Activated naive CD4-positive, alpha-beta T cell treated with anti-CD3 and anti-CD28 coated beads for 36 hours (primary cell): ENCODE measurements around the gene CCDC86. TPM values are rescaled to one million over a fixed set of nuclear protein-coding genes. Genes with fewer than 3 reads are reported as not detected.

Experiments used
- CTCF ChIA-PET: fragments of 350-600 bp; sonication (Branson Sonifier 250); formaldehyde crosslinking; loops from one replicate; lab custom pipeline; 2021; ENCODE audit warnings: antibody characterized with exemption; lab: Charles Lee
- DNase-seq: peaks from one replicate; pipeline ENCODE4 v3.0.0-alpha.2; 2020
- H3K27ac Mint-ChIP-seq: one replicate; pipeline ENCODE4 v1.8.0; 2021; ENCODE audit warnings: mild to moderate bottlenecking, mixed read lengths
- H3K27me3 Mint-ChIP-seq: one replicate; pipeline ENCODE4 v1.8.0; 2021; ENCODE audit warnings: low read depth, mixed read lengths
- H3K36me3 Mint-ChIP-seq: one replicate; pipeline ENCODE4 v1.8.0; 2021; ENCODE audit warnings: low read depth, mixed read lengths
- H3K4me1 Mint-ChIP-seq: one replicate; pipeline ENCODE4 v1.8.0; 2021; ENCODE audit warnings: low read depth, mixed read lengths
- H3K4me3 Mint-ChIP-seq: one replicate; pipeline ENCODE4 v1.8.0; 2021; ENCODE audit warnings: mild to moderate bottlenecking, moderate library complexity, mixed read lengths
- H3K9me3 Mint-ChIP-seq: one replicate; pipeline ENCODE4 v1.8.0; 2021; ENCODE audit warnings: mixed read lengths
- intact Hi-C: fragments of 100-400 bp; cut with micrococcal nuclease; formaldehyde crosslinking; loops from one replicate; pipeline ENCODE4 v1.15.1; 2023
- total RNA-seq, 2 experiments: library from RNA; stranded (reverse); gene quantifications; one replicate each; pipeline ENCODE4 v1.2.3, GENCODE V29; 2021

The CCDC86 gene
- total RNA-seq, 2 experiments from 2014 or later = 38.8 to 41.2 TPM

GRCh38 chr11:60867871-60868681 is 26.2 kb downstream of the CCDC86 start:
- Mint-ChIP-seq H3K9me3 (no peaks in the 10 kb centered on the region), H3K4me1 (peaks cover 3% of the 10 kb centered on the region), H3K27ac (no peak overlapping the region), H3K27me3 (no peaks in the 10 kb centered on the region), H3K4me3 (no peak overlapping the region), H3K36me3 (no peaks in the 10 kb centered on the region)
- intact Hi-C loops = no loop called here
- DNase-seq = no peak
- CTCF ChIA-PET = interaction anchor here (0.7 to 1.5 kb wide), 4 partner anchors 31 to 627 kb away, joined by 3 to 4 read pairs (median 4); no protein-coding TSS in a partner anchor

GRCh38 chr11:60868682-60869450 is 27.0 kb downstream of the CCDC86 start:
- Mint-ChIP-seq H3K9me3 (no peaks in the 10 kb centered on the region), H3K27me3 (no peaks in the 10 kb centered on the region), H3K27ac (no peak overlapping the region), H3K4me1 (peaks cover 3% of the 10 kb centered on the region), H3K4me3 (no peak overlapping the region), H3K36me3 (no peaks in the 10 kb centered on the region)
- DNase-seq = no peak
- intact Hi-C loops = no loop called here
- CTCF ChIA-PET = interaction anchor here (0.7 to 1.5 kb wide), 3 partner anchors 30 to 517 kb away, joined by 3 to 4 read pairs (median 4); no protein-coding TSS in a partner anchor

- Mint-ChIP-seq H3K27me3 (no peaks in the 10 kb centered on the region), H3K27ac (no peak overlapping the region), H3K4me1 (peaks cover 3% of the 10 kb centered on the region), H3K4me3 (no peak overlapping the region), H3K9me3 (no peaks in the 10 kb centered on the region), H3K36me3 (no peaks in the 10 kb centered on the region)
- DNase-seq = no peak
- intact Hi-C loops = no loop called here
- CTCF ChIA-PET = no interaction called here
Measured at GRCh38 chr11:60869451-60869825, 27.5 kb downstream of the CCDC86 start.

GRCh38 chr11:60870276-60870675 is 28.4 kb downstream of the CCDC86 start:
- Mint-ChIP-seq H3K36me3 (no peaks in the 10 kb centered on the region), H3K4me1 (peaks cover 3% of the 10 kb centered on the region), H3K9me3 (no peaks in the 10 kb centered on the region), H3K27me3 (no peaks in the 10 kb centered on the region), H3K4me3 (no peak overlapping the region), H3K27ac (no peak overlapping the region)
- CTCF ChIA-PET = interaction anchor here (0.7 to 1.9 kb wide), 2 partner anchors 39 to 1080 kb away, joined by 3 to 11 read pairs; no protein-coding TSS in a partner anchor
- intact Hi-C loops = no loop called here
- DNase-seq = no peak

- CTCF ChIA-PET = interaction anchor here (0.8 to 1.9 kb wide), 2 partner anchors 16 to 39 kb away, joined by 3 to 11 read pairs; no protein-coding TSS in a partner anchor
- H3K27ac Mint-ChIP-seq = no peak overlapping the region
- H3K4me1 Mint-ChIP-seq = peaks cover 3% of the 10 kb centered on the region
- H3K36me3 Mint-ChIP-seq = no peaks in the 10 kb centered on the region
- intact Hi-C loops = no loop called here
- H3K27me3 Mint-ChIP-seq = no peaks in the 10 kb centered on the region
- H3K9me3 Mint-ChIP-seq = no peaks in the 10 kb centered on the region
- H3K4me3 Mint-ChIP-seq = no peak overlapping the region
- DNase-seq = no peak
Measured at GRCh38 chr11:60870733-60871377, 28.9 kb downstream of the CCDC86 start.

DNA sequence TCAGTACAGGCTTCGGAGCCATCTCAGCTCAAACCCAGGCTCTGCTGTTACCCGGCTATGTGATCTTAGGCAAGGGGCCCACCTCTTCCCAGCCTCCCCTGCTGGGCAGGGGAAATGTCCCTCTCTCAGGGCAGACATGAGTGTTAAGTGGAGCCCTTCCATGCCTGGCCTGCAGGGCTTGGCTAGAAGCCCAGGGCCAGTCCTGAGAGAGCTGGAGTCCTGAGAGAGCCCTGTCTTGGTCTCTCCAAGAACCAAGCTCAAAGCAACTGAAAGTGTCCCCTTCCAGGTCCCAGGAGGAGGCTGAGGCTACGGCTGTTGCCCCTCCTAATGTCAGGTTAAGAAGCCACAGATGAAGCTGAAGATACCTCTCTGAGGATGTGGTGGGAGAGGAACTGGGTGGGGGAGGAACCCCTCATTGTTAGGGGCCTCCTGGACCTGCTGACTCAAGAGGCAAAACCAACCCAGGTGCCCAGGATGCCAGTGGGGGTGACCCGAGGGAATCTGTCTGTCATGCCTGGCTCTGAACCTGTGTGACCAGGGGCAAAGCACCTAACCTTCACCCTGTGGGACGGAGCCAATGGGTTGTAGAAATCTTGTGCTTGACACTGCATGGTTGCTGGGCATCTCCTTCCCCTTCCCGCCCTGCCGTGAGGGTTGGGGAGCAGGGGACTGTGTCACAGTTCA is 29.6 kb downstream of the CCDC86 start:
- intact Hi-C loops = no loop called here
- Mint-ChIP-seq H3K4me3 (no peak overlapping the region), H3K27me3 (no peaks in the 10 kb centered on the region), H3K27ac (no peak overlapping the region), H3K36me3 (no peaks in the 10 kb centered on the region), H3K4me1 (peaks cover 3% of the 10 kb centered on the region), H3K9me3 (no peaks in the 10 kb centered on the region)
- CTCF ChIA-PET = interaction anchor here (0.7 to 1.9 kb wide), 3 partner anchors 16 to 40 kb away, joined by 3 to 11 read pairs (median 3); no protein-coding TSS in a partner anchor
- DNase-seq = no peak

GRCh38 chr11:60872124-60872960 is 30.4 kb downstream of the CCDC86 start:
- Mint-ChIP-seq H3K9me3 (no peaks in the 10 kb centered on the region), H3K27ac (no peak overlapping the region), H3K4me1 (peaks cover 3% of the 10 kb centered on the region), H3K4me3 (no peak overlapping the region), H3K36me3 (no peaks in the 10 kb centered on the region), H3K27me3 (no peaks in the 10 kb centered on the region)
- DNase-seq = no peak
- CTCF ChIA-PET = interaction anchor here (0.7 kb wide), 1 partner anchor 27 kb away, joined by 3 read pairs; no protein-coding TSS in a partner anchor
- intact Hi-C loops = no loop called here

DNA sequence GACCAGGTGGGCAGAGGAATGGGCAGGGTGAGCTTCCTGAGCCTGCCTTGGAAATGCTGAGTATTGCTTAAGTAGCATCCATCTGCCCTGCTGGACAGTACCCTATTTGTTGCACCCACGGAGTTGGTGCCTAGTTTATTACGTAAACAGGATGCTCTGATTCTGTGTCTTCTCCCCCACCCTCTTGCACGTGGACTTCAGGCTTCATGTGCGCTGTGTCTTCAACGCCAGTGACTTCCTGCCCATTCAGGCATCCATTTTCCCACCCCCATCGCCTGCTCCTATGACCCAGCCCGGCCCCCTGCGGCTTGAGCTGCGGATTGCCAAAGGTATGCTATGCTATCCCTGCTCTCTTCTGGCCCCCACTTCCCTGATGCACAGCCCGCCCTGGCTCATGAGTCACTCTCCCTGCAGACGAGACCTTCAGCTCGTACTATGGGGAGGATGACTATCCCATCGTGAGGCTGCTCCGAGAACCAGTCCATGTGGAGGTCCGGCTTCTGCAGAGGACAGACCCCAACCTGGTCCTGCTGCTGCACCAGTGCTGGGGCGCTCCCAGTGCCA is 31.1 kb downstream of the CCDC86 start:
- intact Hi-C loops = no loop called here
- Mint-ChIP-seq H3K4me1 (peaks cover 3% of the 10 kb centered on the region), H3K27ac (no peak overlapping the region), H3K27me3 (no peaks in the 10 kb centered on the region), H3K9me3 (no peaks in the 10 kb centered on the region), H3K4me3 (no peak overlapping the region), H3K36me3 (no peaks in the 10 kb centered on the region)
- DNase-seq = no peak
- CTCF ChIA-PET = no interaction called here

DNA sequence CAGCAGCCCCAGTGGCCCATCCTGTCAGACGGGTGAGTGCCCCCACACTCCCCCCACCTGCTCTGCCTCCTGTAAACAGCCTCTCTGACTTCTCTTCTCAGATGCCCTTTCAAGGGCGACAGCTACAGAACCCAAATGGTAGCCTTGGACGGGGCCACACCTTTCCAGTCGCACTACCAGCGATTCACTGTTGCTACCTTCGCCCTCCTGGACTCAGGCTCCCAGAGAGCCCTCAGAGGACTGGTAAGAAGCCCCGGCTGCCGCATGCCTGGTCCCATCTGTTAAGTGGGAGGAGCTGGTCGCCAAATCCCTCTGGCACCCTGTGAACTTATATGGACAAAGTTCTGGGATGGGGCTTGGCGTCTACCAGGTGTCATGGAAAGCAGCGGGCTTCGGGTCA is 31.6 kb downstream of the CCDC86 start:
- no peak for DNase-seq
- Mint-ChIP-seq H3K27ac (no peak overlapping the region), H3K4me3 (no peak overlapping the region), H3K36me3 (no peaks in the 10 kb centered on the region), H3K9me3 (no peaks in the 10 kb centered on the region), H3K27me3 (no peaks in the 10 kb centered on the region), H3K4me1 (peaks cover 3% of the 10 kb centered on the region)
- intact Hi-C loops = no loop called here
- CTCF ChIA-PET = no interaction called here

GRCh38 chr11:60874421-60875365 is 32.8 kb downstream of the CCDC86 start:
- CTCF ChIA-PET = no interaction called here
- DNase-seq = no peak
- Mint-ChIP-seq H3K27me3 (no peaks in the 10 kb centered on the region), H3K36me3 (no peaks in the 10 kb centered on the region), H3K27ac (no peak overlapping the region), H3K9me3 (no peaks in the 10 kb centered on the region), H3K4me3 (no peak overlapping the region), H3K4me1 (peaks cover 3% of the 10 kb centered on the region)
- intact Hi-C loops = no loop called here
